ENCODE measurements around the gene DEFB110.

DEFB110 gene

DNA sequence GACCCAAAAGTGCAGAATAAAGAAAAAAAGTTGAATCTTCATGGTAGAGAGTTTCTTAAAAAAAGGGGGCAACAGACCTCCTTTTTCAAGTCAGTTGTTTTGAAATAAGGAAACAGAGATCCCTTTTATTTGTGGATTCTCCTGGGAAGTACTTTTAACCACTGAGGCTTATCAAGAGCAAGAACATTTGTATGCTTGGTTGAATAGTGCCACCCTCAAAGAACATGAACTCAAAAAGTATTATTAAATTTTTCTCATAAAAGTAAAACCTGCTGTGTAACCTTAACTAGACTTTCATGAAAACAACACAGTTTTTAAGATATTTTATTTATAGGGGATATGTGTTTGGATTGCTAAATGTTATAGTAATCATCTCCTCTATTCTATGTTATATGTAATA, at the start of gene DEFB110:
Gene DEFB110 (minus strand): TSS at position 101 of the 400 bp plus-strand sequence. CDS start 59 bp downstream, at position 42.
- DNase-seq (ENCODE audit: low read depth in 1 of 2, low spot score in 1 of 2), result no peak

DNA sequence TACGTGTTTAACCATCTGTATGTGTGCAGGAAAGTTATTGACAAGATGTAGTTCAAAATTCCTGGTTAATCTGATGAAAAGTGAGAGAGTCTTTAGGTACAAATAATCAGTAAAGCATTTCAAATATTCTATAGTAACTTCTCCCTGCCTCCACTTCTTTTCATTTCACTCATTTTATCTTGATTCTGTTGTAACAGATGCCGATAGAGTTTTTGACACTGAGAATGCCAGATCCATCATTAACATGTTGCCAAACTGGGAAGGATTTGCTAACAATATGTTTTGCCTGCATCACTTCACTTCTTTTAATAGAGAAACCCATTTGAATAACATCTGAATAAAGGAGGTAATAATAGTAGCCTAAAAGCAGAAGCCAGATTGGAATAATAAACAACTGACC, 48.3 kb upstream of the DEFB110 start:
- DNase-seq (ENCODE audit: low read depth in 1 of 2, low spot score in 1 of 2), result no peak

- DNase-seq (ENCODE audit: low read depth in 1 of 2, low spot score in 1 of 2), result no peak
Measured at GRCh38 chr6:50062051-50062450, 40.3 kb upstream of the DEFB110 start.

DNA sequence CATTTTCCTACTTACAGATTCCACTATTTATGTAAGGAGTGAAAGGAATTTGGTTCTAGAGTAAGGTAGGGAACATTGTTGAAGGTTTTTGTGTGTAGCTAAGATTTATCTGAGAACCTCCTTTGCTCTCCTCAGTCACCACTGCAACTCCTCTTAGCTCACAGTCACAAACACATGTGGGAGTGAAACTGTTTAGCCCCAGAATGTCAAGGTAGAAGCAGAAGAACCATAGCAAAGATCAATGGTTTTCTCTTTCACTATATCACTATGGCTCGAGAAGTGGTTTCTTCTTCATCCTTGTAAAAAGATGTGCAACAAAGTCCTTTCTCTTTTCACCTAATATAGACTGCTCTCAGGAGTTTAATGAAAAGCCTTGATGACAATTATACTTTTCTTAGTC, 34.4 kb upstream of the DEFB110 start:
- DNase-seq (ENCODE audit: low read depth in 1 of 2, low spot score in 1 of 2), result no peak

- no peak for DNase-seq (ENCODE audit: low read depth in 1 of 2, low spot score in 1 of 2)
Measured at GRCh38 chr6:50049829-50050228, 28.0 kb upstream of the DEFB110 start, which contains the start of gene DEFB112. Gene DEFB112 (minus strand): TSS chr6:50049929. CDS start chr6:50049869, 60 bp downstream.

DNA sequence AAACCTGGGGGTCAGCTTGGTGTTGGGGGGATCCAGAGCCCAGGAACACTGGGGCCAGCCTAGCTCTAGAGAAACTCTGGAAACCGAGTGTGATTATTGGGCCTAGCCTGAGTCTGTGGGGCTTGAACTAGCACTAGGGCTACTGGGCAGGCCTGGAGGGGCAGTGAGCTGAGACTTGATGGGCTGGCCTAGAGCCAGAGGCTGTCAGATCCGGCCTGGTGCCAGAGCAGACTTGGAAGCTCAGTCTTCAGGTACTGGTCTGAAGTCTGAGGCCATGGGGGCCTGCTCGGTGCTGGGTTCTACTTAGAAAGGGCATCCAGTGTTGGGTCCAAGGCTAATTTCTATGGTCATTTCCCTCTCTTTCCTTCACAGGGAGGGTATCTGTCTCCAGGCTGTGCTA, 25.2 kb upstream of the DEFB110 start:
- no peak for DNase-seq (ENCODE audit: low read depth in 1 of 2, low spot score in 1 of 2)

- no peak for DNase-seq (ENCODE audit: low read depth in 1 of 2, low spot score in 1 of 2)
Measured at GRCh38 chr6:50030777-50031562, 9.2 kb upstream of the DEFB110 start.

GRCh38 chr6:50030350-50030749, 8.6 kb upstream of the DEFB110 start:
- DNase-seq (ENCODE audit: low read depth in 1 of 2, low spot score in 1 of 2), result no peak

DNA sequence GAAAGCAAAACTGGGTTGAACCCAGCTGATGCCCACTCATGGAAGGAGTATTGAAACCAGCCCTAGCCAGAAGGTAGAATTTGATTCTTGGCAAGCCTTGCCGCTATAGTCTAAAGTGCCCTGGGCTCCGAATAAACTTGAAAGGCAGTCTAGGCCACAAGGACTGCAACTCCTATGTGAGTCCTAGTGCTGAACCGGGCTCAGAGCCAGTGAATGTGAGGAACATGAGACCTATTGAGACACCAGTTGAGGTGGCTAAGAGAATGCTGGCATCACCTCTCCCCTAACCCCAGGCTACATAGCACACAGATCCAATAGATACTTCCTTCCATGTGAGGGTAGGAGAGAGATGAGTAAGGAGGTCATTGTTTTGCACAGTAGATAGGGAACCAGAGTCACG, 3.5 kb upstream of the DEFB110 start:
- DNase-seq (ENCODE audit: low read depth in 1 of 2, low spot score in 1 of 2), result no peak

GRCh38 chr6:50007819-50008218, 14.0 kb downstream of the DEFB110 start:
- DNase-seq (ENCODE audit: low read depth in 1 of 2, low spot score in 1 of 2), result no peak

DNA sequence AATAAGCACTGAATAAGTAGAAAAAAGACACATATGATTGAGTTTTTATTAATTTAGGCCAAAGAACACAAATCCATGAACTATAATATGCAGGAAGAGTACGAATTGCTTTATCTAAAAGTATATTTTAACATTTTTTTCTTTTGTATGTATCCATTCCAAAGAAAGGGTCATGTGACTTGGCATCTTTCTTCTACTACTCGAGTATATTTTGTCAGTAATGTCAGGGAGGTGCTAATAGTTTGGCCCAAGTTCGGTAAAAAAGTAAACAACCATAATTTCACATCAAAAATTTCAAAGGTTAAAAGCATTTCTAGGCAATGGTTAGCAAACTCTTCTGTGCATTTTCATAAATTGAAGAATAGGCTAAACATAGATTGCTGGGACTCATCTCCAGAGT, 18.7 kb downstream of the DEFB110 start:
- DNase-seq (ENCODE audit: low read depth in 1 of 2, low spot score in 1 of 2), result no peak

GRCh38 chr6:49995278-49995677, 26.5 kb downstream of the DEFB110 start:
- DNase-seq (ENCODE audit: low read depth in 1 of 2, low spot score in 1 of 2), result no peak

DNA sequence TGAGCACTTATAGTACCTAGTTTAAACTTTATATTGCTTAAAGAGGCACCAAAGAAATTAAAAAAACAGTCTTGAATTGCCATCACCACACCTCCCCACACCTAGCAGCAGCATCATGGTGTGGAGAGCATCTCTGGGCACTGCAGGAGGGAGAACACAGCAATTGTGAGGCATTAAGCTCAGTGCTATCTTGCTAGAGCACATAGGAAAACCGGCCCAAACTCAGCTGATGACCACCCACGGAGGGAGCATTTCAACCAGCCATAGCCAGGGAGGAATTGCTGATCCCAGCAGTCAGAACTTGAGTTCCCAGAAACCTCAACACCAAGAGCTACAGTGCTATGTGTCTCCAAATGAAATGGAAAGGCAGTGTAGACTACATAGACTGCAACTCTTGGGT, 32.9 kb downstream of the DEFB110 start:
- no peak for DNase-seq (ENCODE audit: low read depth in 1 of 2, low spot score in 1 of 2)

- no peak for DNase-seq (ENCODE audit: low read depth in 1 of 2, low spot score in 1 of 2)
Measured at GRCh38 chr6:49987749-49988148, 34.0 kb downstream of the DEFB110 start.

GRCh38 chr6:49986551-49986950, 35.2 kb downstream of the DEFB110 start:
- no peak for DNase-seq (ENCODE audit: low read depth in 1 of 2, low spot score in 1 of 2)

DNA sequence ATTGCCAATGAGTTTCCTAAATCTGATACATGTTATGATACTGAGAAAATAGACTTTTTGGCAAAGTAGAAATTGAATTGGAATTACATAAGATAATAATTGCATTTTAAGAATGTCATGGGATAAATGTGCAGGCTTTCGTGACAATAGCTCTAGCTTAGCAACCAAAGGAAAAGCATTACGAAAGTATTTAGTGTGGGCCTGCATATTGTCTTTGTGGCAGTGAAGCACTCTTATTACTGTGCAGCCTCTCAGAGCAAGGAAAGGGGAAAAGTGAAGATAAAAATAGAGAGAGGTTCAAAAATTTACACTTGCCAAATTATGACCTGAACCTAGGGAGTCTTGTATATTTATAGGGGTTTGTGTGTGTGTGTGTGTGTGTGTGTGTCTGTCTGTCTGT, 39.7 kb downstream of the DEFB110 start:
- no peak for DNase-seq (ENCODE audit: low read depth in 1 of 2, low spot score in 1 of 2)

GRCh38 chr6:49980898-49981297, 40.9 kb downstream of the DEFB110 start:
- no peak for DNase-seq (ENCODE audit: low read depth in 1 of 2, low spot score in 1 of 2)

DNA sequence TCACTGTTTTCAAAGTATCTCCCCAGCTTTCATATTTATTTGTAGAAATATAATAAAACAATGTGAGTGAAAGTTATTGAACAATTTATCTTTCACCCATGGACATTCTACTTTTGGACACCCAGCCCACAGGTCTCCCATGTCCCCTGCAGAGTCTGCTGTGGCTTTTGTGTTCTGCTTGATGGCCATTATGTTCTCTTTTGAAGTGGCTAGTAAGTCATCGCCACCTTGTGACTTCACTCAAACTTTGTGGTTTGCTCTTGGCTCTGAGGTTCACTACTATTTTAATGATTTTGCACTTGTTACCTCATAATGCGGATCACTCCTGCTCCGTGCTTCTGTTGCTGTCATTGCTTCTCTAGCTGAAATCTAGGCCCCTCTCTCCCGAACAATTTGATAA, 42.2 kb downstream of the DEFB110 start:
- DNase-seq (ENCODE audit: low read depth in 1 of 2, low spot score in 1 of 2), result no peak

- no peak for DNase-seq (ENCODE audit: low read depth in 1 of 2, low spot score in 1 of 2)
Measured at GRCh38 chr6:49978332-49979226, 43.2 kb downstream of the DEFB110 start.

- DNase-seq (ENCODE audit: low read depth in 1 of 2, low spot score in 1 of 2), result no peak
Measured at GRCh38 chr6:49969605-49970004, 52.2 kb downstream of the DEFB110 start, which contains the start of gene DEFB113. Gene DEFB113 (minus strand): TSS chr6:49969625. CDS start chr6:49969625, 0 bp downstream.
